GM21529 (cell line): Measurements from ENCODE around the gene JCHAIN.
A peak's percentile ranks its signal among the peaks of the same experiment; 100 is the strongest.

Experiments used
- ATAC-seq: cut with Tn5 transposase; IDR thresholded peaks from one replicate; pipeline ENCODE4 v1.9.1; 2021; ENCODE audit not compliant: unreplicated experiment

Gene JCHAIN

DNA sequence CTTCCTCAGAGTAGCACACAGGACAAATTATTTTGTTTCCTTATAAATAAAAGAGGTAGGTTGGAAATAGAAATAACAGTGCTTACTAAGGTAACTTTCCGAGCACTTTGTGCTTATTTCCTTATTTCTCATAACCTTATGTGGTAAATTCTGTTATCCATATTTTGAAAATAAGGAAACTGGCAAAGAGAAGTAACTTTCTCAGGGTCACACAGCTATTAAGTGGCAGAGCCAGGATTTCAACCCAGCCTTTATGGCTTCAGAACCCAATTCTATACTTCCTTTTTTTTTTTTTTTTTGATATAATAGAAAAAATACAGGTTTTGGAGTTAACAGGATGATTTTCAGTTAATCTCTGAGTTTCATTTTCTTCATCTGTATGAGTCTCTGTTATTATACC lies 25.4 kb upstream of the JCHAIN start:
- ATAC-seq: no peak

DNA sequence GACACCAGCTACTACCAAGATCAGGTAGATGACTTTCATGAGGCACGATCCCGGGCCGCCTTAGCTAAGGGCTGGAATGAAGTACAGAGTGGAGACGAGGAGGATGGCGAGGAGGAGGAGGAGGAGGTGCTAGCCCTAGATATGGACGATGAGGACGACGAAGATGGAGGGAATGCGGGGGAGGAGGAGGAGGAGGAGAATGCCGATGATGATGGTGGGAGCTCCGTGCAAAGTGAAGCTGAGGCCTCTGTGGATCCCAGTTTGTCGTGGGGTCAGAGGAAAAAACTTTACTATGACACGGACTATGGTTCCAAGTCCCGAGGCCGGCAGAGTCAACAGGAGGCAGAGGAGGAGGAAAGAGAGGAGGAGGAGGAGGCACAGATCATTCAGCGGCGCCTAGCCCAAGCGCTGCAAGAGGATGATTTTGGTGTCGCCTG lies 22.5 kb upstream of the JCHAIN start:
- no peak for ATAC-seq

DNA sequence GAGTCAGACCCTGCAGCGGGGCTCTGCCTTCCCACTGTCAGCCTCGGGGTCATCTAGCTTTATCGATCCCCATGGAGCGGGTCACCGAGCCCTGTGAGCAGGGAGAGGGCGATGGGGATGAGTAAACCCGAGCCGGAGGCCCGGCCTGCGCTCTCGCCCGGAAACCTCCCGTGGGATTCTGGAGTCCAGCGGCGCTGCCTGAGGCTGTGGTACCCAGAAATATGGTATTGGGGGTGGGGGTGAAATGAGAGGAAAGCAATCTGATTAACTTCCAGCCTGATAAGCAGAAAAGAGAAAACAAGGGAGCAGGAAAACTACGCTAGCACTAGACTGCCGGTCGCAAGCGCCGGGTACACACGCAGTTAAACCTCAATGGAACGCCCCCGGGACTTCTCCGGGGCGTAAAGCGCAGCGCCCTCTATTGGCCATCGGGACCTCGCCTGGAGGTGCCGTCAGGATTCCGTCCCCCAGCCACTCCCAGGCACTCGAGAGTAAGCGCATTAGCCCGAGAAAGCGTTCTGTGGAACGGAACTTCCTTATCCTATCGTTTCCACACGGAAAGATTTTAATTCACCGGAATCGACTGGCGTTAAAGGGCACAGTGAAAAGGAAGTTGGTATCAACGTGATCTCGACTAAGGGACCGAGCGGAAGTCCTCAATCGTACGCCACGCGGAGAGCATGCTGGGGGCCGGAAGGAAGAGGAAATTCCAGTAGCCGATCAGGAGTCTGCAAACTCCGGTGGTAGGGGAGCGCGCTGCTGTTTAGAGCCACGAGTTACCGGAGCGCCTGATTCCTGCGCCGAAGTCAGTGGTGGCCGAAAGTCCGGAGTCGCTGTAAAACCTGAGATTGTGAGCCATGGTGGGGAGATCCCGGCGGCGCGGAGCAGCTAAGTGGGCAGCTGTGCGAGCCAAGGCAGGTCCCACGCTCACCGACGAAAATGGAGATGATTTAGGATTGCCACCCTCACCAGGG lies 21.8 kb upstream of the JCHAIN start, which contains the start of gene UTP3:
Gene UTP3, plus strand, starts transcription at position 712 of the 974 bp plus-strand sequence. Its CDS starts 146 bp downstream, at position 858.
- ATAC-seq: peak; percentile 91

GRCh38 chr4:70687392-70687791 lies 21.1 kb upstream of the JCHAIN start:
- ATAC-seq: no peak

DNA sequence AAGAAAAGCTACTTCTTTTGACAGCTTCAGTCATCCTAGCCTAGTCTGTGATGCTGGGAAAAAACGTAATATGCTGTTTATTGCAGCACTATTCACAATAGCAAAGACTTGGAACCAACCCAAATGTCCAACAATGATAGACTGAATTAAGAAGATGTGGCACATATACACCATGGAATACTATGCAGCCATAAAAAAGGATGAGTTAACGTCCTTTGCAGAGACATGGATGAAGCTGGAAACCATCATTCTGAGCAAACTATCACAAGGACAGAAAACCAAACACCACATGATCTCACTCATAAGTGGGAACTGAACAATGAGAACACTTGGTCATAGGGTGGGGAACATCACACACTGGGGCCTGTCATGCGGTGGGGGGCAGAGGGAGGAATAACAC lies 15.8 kb upstream of the JCHAIN start:
- ATAC-seq: peak; percentile 1

DNA sequence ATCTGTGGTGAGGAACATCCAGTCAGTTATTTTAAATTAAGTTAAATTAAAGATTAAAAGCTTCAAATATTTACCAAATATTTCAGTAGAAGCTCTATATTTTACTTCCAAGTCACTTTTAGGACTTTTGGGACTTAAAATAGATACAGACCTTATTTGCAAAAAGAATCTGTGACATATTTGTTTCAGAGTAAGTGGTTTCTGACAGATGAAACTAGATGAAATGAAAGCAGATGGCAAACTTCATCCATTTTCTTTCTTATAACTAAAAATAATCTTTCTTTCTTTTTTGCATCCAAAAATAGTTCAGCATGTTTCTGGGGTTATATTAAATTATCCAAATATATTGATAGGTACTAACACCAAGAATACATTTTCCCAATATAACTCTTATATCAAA lies 15.4 kb upstream of the JCHAIN start:
- peak; percentile 47 for ATAC-seq

DNA sequence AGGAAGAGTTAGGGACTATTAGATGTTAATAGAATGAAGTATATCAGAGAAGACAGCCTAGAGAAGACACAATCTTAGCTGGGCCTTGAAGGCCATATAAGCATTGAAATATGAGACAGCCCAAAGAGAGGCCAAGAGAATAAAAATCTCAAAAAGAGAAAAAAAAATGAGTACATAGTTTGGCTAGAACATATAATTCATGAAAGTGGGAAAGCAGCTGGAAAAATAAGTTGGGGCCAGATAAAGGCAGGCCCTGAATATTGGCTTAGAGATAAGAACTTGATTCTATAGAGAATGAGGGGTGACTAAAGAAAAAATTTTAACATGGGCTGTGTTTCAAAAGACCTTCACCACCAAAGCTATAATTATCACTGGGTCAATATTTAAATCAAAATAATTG lies 14.6 kb upstream of the JCHAIN start:
- no peak for ATAC-seq

DNA sequence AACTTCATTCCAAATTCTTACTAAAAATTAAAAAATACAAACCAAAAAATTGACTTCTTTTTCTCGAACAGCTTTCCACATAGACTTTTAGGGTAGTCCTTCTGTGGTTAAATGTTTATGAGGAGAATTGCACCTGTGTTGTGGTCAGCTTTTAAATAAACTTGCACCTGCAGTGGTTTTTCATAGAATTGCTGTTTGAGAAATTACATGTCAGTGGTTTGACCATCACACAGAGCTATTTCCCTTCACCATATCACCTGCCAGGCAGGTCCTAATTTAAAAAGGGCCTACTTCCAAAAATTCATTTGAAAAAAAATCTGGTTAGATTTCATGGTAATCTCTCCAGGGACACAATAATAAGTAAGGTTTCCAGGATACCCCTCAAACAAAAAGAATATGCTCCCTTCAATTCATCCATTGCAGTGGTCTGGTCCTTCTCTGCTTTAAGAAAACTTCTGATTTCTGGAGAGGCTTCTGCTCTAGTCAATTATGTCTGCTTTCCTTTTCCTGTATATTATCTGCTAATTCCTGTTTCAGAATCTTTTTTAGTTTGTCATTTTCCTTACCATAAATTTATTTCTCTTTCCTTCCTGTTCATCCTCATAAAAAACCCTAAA lies 12.2 kb upstream of the JCHAIN start:
- ATAC-seq: peak; percentile 77

DNA sequence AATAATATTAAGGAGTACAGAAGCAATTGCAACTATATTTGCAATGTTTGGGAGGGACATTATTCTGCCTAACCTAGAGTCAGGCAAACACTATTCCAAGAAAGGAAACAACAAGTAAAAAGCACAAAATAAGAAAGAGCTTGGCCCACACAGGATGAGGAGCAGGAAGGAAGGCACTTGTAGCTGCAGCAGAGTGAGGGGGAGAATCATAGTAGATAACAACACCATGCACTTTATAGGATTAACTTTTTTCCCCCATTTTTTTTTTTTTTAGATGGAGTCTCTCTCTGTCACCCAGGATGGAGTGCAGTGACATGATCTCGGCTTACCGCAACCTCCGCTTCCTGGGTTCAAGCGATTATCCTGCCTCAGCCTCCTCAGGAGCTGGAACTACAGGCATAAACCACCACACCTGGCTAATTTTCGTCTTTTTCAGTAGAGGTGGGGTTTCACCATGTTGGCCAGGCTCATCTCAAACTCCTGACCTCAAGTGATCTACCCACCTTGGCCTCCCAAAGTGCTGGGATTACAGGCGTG lies 10.3 kb upstream of the JCHAIN start:
- no peak for ATAC-seq

DNA sequence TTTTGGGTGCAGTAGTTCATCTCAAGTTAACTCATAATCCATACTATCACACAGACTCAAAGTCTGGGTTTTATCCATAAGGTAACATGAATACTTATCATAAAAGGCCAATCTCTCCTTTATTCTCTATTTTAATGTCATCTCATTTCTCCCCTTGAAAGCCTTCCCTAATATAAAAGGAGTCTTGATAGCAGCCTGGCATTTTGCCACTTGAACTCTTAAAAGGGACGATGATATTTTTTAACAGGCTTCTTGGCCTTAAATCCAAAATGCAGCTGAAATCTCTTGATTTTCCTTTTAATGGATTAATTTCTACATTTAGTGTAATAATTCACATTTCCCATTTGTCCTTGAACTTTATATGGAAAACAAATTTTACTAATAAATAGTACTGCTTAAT lies 8.4 kb upstream of the JCHAIN start:
- ATAC-seq: no peak

GRCh38 chr4:70674191-70674590 lies 7.9 kb upstream of the JCHAIN start:
- ATAC-seq: no peak

GRCh38 chr4:70671091-70671490 lies 4.8 kb upstream of the JCHAIN start:
- ATAC-seq: no peak

DNA sequence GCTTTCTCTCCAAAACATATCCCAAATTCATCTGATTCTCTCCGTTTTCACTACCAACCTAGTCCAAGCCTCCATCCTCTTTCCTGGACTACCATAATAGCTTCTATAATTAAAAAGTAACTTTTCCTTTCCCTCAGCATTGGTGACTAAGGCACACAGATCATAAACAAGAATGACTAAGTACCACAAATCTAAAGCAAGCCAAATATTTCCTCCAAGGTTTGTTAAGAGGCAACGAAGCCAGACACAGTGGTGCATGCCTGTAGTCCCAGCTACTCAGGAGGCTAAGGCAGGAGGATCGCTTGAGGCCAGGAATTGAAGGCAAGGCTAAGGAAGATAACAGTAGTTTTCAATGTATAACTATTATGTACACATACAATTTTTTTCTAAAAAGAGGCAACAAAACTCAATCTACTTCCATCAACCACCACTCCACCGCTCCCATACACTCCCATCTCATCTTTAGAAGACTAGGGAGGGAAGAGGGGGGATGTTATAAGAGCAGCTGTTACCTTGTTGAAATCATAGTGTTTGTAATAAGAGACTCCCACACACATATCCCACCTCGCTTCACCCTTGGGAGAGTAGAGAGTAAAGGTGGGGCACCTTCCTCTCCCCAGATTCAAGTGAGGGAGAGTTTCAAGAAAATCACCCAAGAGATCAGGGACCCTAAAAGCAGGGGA lies 4.2 kb upstream of the JCHAIN start:
- ATAC-seq: no peak

GRCh38 chr4:70667740-70668535 lies 1.6 kb upstream of the JCHAIN start:
- ATAC-seq: peak; percentile 46

GRCh38 chr4:70661309-70661922 lies 4.9 kb downstream of the JCHAIN start:
- peak; percentile 81 for ATAC-seq

DNA sequence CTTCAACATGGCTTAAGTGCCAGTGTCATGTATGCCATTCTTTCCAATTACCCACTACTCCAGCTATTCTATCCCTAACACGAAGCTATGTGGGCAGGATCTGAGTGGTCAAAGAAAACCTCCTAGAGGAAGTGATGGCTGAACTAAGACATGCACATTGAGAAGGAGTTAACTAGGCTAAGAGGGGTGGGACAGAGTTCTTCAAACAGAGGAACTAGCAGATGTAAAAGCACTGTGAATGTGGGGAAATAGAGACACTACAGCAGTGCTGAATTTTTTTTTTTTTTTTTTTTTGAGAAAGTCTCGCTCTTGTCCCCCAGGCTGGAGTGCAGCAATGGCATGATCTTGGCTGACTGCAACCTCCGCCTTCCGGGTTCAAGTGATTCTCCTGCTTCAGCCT lies 6.2 kb downstream of the JCHAIN start:
- ATAC-seq: no peak

GRCh38 chr4:70658418-70658817 lies 7.9 kb downstream of the JCHAIN start:
- ATAC-seq: no peak

DNA sequence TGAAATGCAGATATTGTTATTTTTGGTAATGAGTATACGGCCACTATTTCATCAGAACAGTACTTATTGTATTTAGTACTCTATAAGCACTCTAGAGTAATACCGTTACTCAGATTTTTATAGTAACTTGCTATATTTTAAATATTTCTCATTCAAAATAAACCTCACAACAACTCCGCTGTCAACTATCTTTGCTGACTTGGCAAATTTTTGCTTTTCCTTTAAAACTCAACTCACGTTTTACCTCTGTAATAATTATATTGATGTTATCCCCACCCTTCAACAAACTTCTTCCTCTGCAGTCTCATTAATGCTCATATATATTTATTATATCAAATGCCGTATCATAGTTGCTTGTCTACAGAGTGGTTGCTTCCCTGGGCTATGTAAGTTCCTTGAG lies 9.0 kb downstream of the JCHAIN start:
- no peak for ATAC-seq

- no peak for ATAC-seq
These were observed 11.7 kb downstream of the JCHAIN start for GRCh38 chr4:70654605-70655011.

- peak; percentile 56 for ATAC-seq
These were observed 14.3 kb downstream of the JCHAIN start for GRCh38 chr4:70651864-70652506.
